ENCODE measurements around the gene ANTKMT.

The ANTKMT gene

DNA sequence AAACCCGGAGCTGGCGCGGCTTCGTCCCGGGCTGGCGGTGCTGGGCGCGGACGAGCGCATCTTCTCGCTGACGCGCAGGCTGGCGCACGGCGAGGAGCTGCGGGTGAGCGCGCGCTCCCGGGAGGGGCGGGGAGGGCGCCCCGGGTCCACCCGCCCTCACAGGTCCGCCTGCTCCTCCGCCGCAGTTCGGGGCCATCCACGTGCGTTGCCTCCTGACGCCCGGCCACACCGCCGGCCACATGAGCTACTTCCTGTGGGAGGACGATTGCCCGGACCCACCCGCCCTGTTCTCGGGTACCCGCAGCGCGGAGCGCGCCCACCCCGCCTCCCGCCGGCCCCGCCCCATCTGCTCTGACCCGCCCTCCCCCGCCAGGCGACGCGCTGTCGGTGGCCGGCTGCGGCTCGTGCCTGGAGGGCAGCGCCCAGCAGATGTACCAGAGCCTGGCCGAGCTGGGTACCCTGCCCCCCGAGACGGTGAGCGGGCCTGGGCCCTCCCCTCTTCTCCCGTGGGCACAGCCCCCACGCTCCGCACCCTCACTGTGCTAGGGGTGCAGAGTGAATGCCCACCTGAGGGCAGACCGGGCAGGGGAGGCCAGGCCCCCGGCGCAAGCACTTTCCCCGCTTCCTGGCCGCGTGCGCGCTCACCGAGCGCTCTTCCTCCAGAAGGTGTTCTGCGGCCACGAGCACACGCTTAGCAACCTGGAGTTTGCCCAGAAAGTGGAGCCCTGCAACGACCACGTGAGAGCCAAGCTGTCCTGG is 7.4 kb downstream of the ANTKMT start:
- DNase-seq (ENCODE audit: insufficient read length, low spot score) (peak; percentile 95), FAIRE-seq (no peak)
- 0 out of 2 replicates have a peak, but pooled peaks have one; percentile 28 for TF ChIP-seq POLR2A (IDR thresholded peaks at IDR 0.05; ENCODE audit: low read depth, low read length)

DNA sequence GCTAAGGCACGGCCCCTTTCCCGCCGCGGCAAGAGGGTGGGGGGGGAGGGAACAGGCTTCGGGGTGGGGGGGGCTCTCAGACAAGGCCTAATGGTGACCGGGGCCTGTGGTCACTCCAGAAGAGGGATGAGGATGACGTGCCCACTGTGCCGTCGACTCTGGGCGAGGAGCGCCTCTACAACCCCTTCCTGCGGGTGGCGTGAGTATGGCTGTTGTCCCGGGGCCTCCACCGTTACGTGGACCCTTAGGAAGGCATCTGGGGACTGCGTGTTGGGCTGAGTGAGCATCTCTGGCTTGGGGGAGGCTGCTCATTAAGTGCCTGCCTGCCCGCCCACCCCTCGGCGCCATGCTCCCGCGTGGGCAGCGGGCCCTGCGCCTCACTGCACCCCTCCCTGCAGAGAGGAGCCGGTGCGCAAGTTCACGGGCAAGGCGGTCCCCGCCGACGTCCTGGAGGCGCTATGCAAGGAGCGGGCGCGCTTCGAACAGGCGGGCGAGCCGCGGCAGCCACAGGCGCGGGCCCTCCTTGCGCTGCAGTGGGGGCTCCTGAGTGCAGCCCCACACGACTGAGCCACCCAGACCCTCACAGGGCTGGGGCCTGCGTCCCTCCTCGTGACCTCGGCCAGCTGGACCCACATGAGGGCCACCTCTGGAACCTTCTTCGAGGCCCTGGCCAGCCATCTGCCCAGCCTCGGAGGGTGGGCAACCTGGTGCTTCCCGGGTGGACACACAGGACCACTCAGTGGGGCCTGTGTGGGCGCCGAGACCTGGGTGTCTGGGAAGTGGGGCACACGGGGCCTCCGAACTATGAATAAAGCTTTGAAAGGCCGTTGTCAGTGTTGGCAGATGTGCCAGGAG is 8.2 kb downstream of the ANTKMT start:
- FAIRE-seq (no peak), DNase-seq (ENCODE audit: insufficient read length, low spot score) (no peak)
- TF ChIP-seq POLR2A (IDR thresholded peaks at IDR 0.05; ENCODE audit: low read depth, low read length) = no peak

DNA sequence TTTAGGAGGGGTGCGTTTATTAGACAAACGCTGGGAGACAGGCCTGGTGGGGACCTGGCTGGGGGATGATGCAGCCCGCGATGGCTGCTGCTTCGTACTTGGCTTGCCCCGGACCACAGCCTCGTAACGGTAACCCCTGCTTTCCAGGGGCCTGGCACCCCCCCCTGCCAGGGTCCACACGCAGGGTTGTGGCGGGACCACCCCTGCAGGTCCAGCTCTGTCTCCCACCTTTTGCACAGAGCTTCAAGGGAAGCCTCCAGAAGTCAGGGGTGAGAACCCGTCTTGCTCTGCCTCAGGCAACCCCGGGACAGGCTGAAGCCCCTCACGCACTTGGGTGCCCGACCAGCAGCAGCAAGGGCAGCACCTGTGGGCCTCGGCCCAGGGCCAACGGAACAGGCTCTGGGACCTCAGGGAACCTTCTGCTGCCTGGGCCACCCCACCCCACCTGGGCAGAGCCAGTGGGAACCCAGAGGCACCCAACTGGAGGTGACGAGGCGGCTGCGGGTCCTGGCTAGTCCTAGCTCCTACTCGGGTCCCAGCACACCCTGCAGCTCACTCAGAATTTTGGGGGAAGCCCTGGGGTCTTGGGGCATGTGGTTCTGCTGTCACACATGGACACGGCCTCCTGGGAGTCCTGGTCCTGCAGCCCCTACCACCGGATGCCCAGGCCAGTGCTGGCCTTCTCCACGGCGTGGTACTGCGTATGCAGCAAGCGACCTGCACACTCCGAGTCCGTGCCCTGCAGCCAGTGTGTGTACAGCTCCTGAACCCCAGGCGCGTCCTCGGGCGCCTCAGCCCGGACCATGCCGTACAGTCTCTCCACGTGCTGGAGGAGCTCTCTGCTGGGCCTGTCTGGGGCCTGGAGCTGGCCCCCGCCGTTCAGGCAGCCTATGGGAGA is 9.1 kb downstream of the ANTKMT start:
- no peak for TF ChIP-seq POLR2A (IDR thresholded peaks at IDR 0.05; ENCODE audit: low read depth, low read length)
- DNase-seq (ENCODE audit: insufficient read length, low spot score) = no peak
- no peak for FAIRE-seq

DNA sequence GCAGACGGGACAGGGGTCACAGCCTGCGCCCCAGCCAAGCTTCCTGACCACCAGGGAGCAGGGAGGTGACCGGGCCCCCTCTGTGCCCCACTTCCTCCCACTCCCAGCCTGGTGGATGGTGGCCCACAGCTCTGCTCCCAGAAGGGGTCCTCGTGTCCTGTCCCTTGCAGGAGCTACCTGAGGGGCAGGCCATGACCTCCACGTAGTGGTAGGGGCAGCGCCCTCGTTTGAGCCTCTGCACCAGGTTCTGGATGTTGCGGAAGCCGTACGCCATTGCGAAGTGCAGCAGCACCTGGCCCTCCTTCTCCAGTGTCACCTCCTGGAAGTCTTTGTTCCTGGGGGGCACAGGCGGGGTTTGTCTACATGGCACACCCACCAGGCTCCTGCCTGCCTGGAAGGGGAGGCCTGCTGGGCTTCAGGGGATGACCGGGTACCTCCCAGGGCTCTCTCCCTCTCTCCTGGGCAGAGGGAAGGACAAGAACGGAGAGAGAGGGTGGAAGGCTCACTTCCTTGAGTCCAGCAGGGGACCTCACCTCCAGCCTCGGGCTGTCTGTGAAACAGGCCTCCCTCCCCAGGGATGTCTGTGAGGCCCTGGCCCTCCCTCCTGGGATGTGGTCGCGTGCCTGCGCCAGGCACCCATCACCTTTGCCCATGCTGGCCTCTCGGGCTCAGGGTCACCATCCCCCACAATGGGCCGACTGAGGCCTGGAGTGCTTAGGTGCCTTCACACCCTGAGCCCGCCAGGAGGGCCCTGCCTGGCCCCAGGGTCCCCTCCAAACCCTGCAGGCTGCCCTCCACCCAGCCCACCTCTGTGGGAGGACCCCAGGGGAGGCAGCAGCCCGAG is 9.9 kb downstream of the ANTKMT start:
- FAIRE-seq (no peak), DNase-seq (ENCODE audit: insufficient read length, low spot score) (no peak)
- no peak for TF ChIP-seq POLR2A (IDR thresholded peaks at IDR 0.05; ENCODE audit: low read depth, low read length)

DNA sequence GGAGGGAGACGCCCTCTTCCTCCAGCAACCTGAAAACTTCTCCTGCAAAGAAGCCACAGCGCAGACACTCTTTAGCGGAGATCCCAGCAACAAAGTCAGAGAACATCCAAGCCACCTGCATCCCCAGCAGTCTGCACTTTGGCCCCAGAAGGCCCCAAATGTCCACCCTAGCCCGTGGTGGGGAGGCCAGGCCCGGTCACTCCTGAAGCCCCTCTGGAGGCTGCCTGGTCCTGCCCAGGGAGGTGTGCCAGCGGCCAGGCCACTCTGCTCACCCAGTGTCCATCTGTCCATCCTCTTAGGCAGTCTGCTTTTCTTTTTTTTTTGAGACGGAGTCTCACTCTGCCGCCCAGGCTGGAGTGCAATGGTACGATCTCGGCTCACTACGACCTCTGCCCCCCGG is 11.4 kb downstream of the ANTKMT start:
- FAIRE-seq (no peak), DNase-seq (ENCODE audit: insufficient read length, low spot score) (no peak)
- TF ChIP-seq POLR2A (IDR thresholded peaks at IDR 0.05; ENCODE audit: low read depth, low read length) = no peak

DNA sequence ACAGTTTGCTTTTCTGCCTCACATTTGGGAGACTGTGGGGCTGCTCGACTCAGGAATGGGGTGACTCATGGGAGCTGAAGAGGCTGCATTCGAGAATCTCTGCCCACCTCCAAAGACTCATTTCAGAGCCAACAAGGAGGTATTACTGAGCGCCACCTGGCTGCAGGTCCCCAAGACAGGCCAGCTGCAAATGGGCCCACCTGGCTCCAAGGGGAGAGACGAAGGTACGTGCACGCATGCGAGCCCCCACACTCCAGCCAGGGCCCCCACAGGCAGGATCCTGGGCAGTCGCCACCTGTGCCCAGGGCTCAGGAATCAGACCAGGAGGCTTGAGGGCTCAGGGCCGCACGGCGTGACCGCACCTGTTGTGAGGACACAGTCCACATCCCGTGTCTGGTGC is 12.0 kb downstream of the ANTKMT start:
- TF ChIP-seq POLR2A (IDR thresholded peaks at IDR 0.05; ENCODE audit: low read depth, low read length) = no peak
- FAIRE-seq (no peak), DNase-seq (ENCODE audit: insufficient read length, low spot score) (no peak)

DNA sequence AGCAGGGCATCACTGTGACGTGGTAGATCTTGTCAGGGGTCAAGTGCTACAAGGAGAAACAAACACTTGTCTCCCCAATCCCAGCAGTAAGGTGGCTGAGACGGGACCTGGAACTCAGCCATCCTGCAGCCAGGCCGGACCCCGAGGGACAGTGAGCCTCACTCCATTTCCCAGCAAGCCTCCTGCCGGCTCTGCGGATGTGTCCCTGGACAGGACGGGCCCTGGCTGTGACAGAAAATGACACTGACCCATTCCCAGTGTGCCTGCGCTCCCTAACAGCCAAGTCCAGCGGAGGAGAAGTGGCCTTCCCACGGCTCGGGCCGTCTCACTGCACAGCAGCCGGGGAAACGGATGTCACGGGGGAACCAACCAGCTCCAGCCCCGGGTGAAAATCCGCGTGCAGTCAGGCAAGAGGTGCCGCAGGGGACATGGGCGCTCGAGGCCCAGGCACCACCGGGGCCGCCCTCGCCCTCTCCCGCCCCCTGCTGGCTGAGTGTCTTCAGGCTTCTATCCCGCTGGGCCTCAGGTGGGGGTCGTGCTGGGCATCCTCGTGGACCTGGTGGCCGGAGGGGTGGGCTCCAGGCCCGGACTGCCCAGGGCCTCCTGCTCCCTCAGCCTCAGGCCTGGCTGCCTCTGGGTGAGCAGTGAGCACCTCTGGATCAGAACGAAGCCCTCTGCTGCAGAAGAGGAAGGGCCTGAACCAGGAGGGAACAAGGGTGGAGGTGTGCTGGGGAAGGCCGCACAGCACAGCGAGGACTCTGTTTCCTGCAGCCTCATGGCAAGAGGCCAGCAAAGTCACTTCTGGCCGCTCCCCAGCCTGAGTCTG is 12.6 kb downstream of the ANTKMT start:
- TF ChIP-seq POLR2A (IDR thresholded peaks at IDR 0.05; ENCODE audit: low read depth, low read length) = no peak
- DNase-seq (ENCODE audit: insufficient read length, low spot score) = no peak
- no peak for FAIRE-seq

DNA sequence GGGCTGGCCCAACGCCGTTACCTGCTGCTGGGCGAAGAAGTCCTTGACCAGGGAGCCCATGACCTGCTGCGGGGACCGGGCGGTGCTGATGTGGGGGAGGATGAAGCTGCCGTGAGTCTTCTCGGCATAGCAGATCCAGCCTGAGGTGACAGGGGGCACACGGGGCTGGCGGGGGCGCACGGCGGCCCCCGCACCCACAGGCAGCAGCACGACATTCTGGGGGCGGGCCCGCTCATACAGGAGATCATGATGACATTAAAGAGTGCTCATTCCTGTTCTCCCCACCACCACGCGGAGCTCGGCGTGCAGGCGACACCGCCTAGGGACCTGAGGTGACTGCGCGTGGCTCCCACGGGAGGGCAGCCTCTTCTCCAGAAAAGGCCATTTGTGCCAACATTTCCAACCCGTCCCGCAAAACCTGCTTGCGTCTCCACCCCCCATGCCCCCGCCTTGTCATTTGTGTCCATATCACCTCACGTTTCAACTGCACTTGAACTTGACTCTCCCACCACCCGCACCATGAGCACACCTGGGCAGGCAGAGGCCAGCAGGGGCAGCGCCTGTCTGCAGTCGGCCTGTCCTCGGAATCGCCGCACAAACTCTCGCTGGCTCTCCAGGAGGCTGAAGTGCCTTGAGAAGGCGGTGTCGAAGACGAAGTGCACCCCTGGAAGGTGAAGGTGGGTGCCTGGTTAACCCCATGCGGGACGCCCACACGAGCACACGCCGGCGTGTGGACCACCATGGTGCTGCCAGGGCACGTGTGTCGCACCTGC is 13.4 kb downstream of the ANTKMT start:
- no peak for TF ChIP-seq POLR2A (IDR thresholded peaks at IDR 0.05; ENCODE audit: low read depth, low read length)
- FAIRE-seq (no peak), DNase-seq (ENCODE audit: insufficient read length, low spot score) (no peak)

DNA sequence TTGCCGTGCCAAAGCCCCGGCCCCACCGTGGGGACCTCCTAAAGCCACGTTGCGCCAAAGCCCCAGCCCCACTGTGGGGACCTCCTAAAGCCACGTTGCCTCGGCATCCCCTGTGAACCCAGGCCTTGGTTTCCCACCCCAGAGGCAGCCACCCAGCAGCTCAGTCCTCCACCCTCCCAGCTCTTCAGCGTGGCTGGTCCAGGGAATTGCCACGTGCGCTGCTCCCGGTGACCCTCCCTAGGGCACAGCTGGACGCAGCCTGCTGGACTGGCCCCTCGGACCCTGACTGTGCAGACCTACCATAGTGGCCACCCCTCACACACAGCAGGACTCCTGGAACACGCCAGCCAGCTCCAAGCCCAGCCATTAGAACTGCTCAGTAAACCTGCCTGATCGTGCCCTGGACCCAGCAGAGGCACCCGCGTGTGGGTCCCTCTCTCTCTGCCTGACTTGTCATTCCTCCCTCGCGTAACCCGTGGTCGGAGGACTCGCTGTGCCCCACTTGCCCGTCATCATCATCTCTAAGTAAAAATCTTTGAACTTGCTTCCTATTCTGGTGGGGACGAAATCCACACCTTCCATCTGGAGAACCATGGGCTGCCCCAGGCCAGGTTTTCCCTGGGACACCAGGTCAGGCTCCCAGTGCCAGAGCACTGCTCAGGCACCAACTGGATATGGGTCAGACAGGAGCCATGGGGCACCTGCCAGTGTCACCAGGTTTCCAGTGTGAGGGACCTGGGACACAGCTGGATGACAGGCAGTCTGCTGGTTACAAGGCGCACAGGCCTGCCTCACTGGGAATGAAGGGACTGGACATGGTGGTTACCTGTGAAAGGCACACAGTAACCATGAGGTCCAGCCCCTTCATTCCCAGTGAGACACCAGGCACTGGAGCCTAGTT is 14.3 kb downstream of the ANTKMT start:
- TF ChIP-seq POLR2A (IDR thresholded peaks at IDR 0.05; ENCODE audit: low read depth, low read length) = no peak
- DNase-seq (ENCODE audit: insufficient read length, low spot score) (no peak), FAIRE-seq (no peak)

DNA sequence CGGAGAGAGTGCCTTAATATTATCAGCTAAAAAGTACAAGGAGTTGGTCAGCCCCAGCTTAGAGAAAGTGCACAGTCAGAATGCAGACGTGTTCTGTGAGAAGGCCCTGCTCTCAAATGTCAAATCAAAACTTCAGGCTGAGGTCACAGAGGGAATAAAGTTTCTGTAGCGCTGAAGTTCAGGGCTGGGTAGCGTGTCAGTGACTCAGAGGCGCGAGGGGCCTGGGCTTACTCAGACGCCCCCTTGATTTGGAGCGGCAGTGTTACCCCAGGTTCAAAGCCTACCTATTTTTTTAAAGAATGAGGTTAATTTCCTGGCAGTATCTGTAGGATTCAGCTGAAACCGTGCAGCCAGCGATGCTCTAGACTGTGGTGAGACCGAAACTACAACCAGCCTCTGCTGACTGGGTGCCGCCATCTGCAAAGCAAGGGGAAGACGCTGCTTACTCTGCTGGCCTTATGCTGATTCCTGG is 15.1 kb downstream of the ANTKMT start:
- no peak for FAIRE-seq
- DNase-seq (ENCODE audit: insufficient read length, low spot score) = no peak

More for the DNA sequence above, 15.1 kb downstream of the ANTKMT start:
- no peak for TF ChIP-seq POLR2A (IDR thresholded peaks at IDR 0.05; ENCODE audit: low read depth, low read length)
